ENCODE data around the gene PRKRIP1.
"Not testable (repeated sequence)": the region's sequence is repeated elsewhere in the genome, so short reads cannot be mapped to it uniquely, and the experiment has no call there.

PRKRIP1 gene

GRCh38 chr7:102460467-102460866, 64.3 kb downstream of the PRKRIP1 start:
- no peak for DNase-seq

DNA sequence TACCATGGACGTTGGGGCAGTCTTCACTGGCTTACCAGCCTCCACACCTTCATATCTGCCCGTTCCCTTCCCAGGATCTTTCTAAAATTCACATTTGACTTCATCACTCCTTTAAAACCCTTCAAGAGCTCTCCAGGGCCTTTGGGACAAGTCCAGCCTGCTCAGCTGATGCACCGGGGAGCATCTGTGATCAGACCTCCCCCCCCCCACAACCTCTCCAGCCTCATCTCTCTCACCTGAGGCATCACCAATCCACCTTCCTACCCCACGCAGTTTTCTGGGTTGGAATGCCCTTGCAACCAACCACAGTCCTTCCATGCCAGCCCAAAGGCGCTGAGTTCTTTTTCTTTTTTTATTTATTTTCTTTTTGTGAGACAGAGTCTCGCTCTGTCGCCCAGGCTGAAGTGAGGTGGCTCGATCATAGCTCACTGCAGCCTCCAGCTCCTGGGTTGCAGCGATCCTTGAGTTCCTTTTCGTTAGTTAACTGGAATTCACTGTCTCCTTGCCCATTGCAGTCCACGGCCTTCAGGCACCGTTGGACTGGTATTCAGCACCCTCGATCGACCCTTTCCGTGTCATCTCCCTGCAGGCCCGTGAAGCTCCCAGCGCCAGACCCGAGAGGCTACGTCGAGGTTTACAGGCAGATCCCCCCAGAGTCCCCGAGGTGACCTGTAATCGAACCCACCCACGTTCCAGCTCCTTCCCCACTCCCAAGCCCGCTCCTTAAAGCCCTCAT, 67.8 kb downstream of the PRKRIP1 start:
- no peak for DNase-seq

DNA sequence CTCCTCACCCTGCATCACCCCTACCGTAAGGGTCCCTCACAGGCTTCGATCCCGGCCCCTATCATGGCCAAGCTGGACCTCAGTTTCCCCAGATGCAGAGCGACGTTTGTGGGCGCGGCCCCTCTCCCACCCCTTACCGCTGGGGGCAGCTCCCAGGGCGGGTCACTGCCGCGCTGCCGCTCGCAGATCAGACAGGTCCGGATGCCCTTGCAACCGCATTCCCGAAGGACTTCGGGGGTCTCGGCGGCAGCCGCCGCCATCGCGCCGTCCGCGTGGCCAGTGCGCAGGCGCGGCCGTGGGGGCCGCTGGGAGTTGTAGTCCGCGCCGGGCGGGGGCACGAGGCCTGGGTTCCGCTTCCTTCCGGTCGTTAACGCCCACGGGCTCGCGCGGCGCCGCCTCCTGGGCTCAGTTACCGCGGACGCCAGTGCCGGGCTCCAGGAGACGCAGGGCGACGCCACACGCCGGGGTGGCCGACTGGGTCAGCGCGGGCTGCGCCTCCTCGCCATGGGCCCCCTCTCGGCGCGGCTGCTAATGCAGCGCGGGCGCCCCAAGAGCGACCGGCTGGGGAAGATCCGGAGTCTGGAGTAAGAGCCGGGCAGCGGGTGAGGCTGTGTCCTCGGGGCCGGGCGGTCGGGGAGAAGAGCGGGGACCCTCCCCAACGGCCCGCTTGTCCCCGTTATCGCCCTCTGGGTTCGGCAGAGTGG, 68.6 kb downstream of the PRKRIP1 start, which contains the start of the genes ALKBH4 and LRWD1:
TSS of gene ALKBH4 (minus strand) at position 287 of the 704 bp plus-strand sequence. CDS start at position 260, 27 bp downstream.
TSS of gene LRWD1 (plus strand) at position 408 of the 704 bp plus-strand sequence. CDS start at position 505, 97 bp downstream.
- DNase-seq: peak; percentile 92

- no peak for DNase-seq
These were observed 69.9 kb downstream of the PRKRIP1 start for GRCh38 chr7:102466097-102466496.

DNA sequence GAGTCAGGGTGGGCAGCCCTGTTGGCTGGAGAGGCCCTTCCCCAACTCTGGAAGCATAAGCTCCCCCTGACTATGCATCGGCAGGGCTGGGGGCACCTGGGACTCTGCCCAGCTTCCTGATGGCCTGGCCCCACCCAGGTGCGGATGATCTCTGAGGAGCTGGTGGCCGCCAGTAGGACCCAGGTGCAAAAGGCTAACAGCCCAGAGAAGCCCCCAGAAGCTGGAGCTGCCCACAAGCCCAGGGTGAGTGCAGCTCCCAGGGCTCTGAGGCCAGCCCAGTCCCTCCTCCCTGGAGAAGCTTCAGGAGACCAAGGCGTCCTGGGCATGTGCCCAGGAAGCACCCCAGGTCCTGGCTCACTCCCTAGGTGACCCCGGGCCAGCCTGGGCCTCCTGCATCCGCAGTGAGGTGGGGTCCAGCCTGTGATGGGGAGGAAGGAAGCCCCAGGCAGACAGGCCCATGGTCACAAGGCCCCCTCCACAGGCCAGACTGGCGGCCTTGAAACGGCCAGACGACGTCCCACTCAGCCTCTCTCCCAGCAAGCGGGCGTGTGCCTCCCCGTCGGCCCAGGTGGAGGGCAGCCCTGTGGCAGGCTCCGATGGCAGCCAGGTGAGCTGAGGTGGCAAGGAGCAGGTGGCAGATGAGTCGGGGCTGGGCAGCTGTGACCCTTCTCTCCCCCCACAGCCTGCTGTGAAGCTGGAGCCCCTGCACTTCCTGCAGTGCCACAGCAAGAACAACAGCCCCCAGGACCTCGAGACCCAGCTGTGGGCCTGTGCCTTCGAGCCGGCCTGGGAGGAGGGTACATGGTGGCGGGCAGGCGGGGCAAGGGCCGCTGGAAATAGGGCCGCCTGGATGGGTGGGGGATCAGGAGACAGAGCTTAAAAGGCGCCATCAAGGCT, 71.7 kb downstream of the PRKRIP1 start:
- no peak for DNase-seq

DNA sequence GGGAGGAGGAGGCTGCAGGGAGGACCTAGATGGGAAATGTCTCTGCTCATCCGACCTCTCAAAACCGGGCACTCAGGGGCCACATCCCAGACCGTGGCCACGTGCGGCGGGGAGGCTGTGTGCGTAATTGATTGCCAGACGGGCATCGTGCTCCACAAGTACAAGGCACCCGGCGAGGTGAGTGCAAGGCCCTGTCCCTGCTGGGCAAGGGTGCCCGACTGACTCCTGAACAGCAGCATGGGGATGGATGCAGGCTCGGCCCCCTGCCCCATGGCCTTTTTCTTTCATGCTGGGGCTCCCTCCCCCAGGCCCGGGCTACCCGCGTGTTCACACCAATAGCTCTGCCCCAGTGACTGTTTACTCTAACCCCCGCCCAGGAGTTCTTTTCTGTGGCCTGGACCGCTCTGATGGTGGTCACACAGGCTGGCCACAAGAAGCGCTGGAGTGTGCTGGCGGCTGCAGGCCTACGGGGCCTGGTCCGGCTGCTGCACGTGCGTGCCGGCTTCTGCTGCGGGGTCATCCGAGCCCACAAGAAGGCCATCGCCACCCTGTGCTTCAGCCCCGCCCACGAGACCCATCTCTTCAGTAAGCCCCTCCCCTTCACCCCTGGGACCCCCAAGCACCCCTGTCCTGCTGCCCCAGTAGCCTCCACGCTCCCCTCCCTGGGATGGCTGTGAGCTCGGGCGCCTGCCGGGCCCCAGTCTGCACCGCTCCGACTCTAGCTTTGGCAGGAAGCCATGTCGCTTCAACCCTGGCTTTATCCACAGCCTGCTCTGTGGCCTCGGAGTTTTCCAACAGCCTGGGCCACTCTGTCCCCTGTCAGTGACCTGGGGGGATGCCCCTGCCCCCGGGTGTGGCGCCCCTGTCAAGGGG, 72.6 kb downstream of the PRKRIP1 start:
- no peak for DNase-seq

DNA sequence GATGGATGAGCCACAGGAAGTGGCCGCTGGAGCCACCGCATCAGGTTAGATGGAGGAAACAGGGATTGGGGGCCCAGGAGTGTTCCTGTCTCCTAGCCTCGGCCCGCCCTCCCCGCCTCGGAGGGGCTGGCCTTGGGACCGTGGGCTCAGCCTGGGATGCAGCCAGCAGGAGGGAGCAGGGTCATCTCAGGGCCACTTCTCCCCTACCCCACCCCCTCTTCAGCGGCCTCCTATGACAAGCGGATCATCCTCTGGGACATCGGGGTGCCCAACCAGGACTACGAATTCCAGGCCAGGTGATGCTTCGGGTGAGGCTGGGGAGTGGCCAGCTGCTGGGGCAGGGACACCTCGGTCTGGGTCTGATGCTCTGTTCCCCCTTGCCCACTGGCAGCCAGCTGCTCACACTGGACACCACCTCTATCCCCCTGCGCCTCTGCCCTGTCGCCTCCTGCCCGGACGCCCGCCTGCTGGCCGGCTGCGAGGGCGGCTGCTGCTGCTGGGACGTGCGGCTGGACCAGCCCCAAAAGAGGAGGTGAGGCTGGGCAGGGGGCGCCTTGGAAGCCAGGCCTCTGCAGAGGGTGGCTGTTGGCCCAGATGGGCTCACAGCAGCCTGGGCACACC, 73.3 kb downstream of the PRKRIP1 start:
- no peak for DNase-seq

GRCh38 chr7:102469972-102470825, 74.0 kb downstream of the PRKRIP1 start:
- DNase-seq: no peak

- DNase-seq: no peak
These were observed 75.6 kb downstream of the PRKRIP1 start for GRCh38 chr7:102471791-102472125.

GRCh38 chr7:102472126-102473041, 76.2 kb downstream of the PRKRIP1 start:
- no peak for DNase-seq

DNA sequence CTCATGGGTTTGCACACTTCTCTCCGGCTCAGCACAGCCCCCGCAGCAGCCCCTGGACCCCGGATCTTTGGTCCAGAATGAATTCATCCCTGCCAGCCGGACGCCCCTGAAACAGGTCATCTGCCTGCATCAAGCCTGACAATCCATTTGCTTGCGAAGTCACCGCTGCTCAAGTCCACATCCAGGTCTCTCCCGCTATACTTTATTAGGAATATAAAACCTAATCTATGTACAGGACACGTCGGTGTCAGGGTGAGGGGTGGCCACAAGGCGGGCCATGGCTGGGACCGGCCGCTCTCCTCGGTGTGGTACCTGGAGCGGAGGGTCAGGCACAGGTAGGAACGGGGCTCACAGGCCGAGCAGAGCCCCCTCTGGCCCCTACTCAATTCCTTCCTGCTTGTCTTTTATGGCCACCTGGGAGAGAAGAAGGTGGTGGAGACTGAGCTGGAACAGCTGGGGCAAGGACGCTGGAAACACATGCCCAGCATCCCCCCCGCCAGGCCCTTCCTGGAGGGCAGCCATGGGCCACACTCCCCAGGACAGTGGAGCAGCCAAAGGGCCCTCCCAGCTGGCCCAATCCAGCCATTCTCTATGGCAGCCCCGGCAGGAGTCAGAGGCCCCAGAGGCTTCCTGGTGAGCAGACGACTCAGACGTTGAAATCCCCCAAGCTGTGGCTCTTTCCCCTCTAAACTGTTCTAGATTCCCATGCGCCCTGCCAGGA, 77.3 kb downstream of the PRKRIP1 start:
- peak; percentile 38 for DNase-seq

GRCh38 chr7:102474116-102474515, 78.0 kb downstream of the PRKRIP1 start:
- not testable (repeated sequence) for DNase-seq

DNA sequence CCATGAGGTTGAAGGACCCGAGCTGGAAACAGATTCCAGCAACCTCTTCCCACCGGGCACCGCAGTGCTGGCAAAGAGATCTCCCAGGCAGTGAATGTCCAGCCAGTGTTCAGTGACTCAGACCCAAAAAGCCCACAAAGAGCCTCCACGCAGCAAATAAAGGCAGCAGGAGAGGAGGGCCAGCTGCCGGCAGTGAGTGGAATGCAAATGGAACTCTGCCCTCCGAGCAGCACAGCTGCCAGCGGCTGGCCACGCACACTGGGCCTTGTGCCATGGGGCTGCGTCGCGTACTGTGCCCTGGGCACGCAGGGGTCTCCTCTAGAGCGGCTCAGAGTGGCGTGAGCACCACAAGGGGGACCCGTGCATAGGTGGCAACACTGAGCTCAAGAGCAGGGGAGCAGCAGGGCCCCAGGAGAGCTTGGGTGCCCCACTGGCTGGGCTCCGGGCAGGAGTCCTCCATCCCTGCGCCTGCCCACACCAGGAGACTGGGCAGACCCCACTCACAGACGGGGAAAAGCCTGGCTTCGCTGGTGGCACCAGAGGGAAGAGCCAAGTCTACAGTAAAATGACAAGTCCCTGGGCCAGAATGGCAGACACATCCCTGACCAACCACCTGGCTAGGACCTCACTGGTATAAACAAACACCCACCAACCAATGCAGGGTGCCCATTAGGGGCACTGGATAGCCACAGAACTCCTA, 78.7 kb downstream of the PRKRIP1 start:
- DNase-seq: not testable (repeated sequence)

Data from midbrain (tissue), 1 donor.